NCI-H1417 (cell line): ENCODE data around the gene POM121.
"Not testable (repeated sequence)": the region's sequence is repeated elsewhere in the genome, so short reads cannot be mapped to it uniquely, and the experiment has no call there.

Experiments used
- DNase-seq, 3 experiments: peaks; one replicate each; lab custom pipeline; 2025; lab: John Stamatoyannopoulos, UW

POM121 gene

DNA sequence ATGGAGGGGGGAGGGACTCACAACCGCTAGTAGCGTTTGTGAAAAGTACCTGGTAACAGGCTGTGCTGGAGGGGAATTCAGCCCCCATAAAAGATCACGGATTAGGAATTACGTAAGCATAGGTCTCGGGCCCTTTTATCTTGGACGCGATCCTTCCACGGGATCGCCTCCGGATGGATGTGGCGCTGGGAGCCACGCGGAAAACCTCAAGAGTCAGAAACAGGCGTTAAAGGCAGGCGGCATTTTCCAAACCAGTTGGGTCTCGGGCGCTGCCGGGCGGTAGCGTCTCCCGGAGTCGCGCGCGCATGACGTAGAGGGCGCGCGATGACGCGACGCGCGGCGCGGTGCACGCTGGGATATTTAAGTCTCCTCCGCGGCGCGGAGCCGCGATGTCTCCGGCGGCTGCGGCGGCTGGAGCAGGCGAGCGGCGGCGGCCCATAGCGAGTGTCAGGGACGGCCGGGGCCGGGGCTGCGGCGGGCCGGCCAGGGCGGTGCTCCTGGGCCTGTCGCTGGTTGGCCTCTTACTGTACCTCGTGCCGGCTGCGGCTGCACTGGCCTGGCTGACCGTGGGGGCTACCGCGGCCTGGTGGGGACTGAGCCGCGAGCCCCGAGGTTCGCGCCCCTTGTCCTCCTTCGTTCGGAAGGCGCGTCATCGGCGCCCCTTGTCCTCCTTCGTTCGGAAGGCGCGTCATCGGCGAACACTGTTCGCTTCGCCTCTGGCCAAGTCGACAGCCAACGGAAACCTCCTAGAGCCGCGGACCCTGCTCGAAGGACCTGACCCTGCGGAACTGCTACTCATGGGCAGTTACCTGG, at the start of gene POM121:
TSS of gene POM121 (plus strand) at position 363 of the 813 bp plus-strand sequence. CDS start at position 390, 27 bp downstream.
- peak; percentile 91 to 95 (median 92) for DNase-seq

DNA sequence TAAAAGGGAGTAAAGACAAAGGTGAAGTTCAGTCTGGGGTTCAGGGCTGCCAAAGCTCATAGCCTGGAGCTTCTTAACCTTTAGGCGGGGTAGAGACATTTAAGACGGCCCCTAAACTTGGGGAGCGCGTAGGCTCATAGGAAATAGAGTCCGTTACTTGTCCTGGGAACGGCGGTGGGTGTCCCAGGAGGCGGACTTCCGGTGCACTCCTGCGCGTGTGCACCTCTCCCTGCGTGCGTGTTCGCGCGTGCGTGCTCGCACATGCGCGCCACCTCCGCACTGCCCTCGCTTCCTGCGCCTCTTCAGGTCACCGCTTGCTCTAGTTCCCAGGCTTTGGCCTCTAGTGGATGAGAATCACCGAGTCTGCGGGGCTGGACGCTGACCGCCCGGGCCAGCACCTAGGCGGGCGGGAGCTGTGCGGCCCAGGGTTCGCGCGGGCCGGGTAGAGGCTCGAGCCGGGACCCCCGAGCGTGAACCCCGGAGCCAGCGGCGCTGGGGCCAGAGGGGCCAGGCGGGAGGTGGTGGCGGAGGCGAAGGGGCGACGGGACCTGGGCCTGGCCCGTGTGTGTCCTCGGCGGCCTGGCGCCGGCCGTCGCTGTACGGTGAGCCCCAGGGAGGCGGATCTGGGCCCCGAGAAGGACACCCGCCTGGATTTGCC, 45.7 kb upstream of the POM121 start:
- peak; percentile 68 to 91 (median 79) for DNase-seq

DNA sequence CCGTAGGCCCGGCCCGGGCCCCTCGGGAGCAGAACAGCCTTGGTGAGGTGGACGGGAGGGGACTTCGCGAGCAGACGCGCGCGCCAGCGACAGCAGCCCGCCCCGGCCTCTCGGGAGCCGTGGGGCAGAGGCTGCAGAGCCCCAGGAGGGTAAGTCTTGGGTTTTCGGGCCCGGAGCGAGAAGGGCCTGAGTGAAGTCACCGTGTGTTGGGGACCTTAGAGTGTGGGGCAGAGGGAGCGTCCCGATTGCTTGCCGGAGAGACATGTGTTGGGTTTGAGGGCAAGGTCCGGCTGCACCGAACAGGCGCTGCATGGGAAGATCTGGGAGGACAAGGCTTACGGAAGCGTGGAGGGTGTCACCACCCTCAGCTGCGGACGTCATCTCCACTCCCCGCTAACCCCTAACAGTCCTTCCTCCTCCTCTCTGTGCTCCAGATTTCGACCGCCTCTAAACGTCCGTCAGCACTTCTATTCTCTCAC, 45.1 kb upstream of the POM121 start:
- DNase-seq, result peak in 2 of 3 experiments; percentile 23 to 48

DNA sequence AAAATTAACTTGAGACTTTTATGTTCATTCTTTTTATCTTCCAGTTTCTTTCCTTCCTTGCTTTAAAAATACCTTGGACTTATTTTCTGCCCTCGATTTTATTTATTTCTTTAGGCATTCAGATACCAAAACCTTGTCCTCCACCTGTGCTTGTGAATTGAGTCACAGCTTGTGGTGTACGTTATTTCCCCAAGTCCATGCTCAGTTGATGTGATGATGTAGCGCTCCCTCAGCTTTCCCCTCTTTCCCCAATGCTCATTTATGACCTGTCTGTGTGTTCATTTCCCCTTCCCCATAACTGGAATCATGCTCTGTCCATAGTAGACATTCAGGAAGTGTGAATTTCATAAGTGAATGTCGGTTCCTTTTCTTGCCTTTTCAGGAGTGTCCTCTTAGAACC, 33.1 kb upstream of the POM121 start:
- DNase-seq, result not testable (repeated sequence)

DNA sequence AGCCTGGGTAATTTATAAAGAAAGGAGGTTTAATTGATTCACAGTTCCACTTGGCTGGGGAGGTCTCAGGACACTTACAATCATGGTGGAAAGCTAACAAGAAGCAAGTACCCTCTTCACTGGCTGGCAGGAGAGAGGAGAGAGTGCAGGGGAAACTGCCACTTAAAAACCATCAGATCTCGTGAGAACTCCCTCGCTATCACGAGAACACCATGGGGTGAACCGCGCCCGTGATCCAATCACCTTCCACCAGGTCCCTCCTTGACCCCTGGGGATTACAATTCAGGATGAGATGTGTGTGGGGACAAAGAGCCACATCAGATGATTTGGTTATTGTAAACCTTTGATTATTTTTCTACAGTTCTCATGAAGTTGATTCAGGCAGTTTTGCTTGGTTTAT, 20.2 kb upstream of the POM121 start:
- DNase-seq, result not testable (repeated sequence)

DNA sequence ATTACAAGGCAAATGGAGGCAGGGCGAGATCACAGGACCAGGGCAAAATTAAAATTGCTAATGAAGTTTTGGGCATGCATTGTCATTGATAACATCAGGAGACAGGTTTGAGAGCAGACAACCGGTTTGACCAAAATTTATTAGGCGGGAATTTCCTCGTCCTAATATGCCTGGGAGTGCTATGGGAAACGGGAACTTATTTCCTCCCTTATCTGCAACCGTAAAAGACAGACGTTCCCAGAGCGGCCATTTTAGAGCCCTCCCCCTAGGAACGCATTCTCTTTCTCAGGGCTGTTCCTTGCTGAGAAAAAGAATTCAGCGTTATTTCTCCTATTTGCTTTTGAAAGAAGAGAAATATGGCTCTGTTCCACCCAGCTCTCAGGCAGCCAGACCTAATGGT, 16.5 kb upstream of the POM121 start:
- DNase-seq, result not testable (repeated sequence)

DNA sequence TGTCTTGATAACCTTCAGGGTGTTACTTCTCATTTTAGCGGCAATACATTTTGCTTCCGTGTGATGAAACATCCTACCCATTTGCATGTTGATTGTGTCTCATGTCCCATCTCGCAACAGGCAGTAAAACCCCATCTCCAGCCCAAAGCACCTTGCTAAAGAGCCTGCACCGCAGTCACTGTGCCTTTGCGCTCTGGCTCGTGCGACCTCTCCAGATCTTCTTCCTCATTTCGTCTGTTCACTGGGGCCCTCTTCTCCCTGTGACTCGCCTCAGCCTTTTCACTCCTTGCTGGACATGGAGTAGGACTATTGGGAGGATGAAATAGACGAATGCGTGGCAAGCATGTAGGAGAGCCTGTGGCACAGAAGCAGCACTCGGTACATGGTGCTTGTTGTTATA, 13.5 kb upstream of the POM121 start:
- DNase-seq, result not testable (repeated sequence)

DNA sequence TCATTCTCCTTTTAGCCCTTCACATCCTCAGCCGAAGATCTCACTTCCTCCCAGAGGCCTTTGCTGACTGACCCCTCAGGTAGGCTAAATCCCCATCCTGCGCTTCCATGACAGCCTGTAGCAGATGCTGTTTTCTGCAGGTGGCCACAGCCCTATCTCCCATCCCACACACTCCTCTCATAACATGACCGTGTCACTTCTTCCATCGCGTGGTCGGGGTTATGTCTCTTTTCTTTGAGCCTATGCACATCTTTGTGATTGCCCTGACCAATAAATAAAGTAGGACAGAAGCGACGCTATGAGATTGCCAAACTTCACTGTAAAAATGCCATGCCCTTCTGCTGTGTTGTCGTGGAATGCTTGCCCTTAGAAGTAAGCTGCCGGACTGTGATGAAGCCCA, 11.1 kb upstream of the POM121 start:
- not testable (repeated sequence) for DNase-seq

DNA sequence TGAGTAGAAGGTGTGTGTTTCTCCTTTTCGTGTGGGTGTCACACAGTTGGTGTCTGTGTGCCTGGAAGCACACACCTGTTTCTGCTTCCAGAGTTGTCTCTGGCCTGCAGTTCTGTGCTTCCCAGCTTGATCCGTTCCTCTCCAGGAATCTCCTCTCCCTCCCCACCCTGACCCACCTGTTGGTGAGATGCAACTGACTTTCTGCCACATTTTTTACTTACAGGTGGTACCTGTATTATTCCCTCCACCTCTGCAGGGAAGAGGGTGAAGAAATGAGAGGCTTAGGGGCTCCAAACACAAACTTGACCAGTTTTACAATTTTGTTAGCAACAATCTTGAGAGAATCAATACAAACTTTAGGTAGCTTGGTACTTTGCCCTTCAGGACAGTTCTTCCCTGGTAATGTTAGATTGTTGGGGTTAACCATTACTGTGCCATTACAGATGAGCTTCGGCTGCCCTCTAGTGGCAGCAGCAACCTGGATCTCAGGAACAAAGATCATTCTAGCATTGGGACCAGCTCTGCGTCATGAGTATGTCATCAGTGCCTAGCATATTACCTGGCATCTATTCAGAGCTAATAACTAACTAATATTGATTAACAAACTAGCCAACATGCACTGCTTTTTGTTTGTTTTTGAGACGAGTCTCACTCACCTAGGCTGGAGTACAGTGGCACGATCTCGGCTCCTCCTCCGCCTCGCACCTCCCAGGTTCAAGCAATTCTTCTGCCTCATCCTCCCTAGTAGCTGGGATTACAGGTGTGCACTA, 10.0 kb upstream of the POM121 start:
- DNase-seq, result peak; percentile 28 to 66 (median 37)

DNA sequence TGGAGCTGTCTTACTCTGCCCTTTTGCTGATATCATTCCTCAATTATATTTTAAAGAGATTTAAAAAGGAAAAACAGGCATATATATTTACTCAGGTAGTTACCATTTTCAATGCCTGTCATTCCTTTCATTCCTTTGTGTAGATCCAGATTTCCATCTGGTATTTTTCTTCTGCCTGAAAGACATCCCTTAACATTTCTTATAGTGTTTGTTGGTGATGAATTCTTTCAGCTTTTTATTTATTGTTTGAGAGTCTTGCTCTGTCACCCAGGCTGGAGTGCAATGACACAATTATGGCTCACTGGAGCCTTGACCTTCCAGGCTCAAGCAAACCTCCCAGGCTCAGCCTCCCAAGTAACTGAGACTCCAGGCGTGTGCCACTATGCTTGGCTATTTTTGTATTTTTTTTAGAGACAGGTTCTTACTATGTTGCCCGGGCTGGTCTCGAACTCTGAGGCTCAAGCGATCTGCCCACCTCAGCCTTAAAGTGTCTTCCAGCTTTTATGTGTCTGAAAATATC, 5.6 kb upstream of the POM121 start:
- no peak for DNase-seq

DNA sequence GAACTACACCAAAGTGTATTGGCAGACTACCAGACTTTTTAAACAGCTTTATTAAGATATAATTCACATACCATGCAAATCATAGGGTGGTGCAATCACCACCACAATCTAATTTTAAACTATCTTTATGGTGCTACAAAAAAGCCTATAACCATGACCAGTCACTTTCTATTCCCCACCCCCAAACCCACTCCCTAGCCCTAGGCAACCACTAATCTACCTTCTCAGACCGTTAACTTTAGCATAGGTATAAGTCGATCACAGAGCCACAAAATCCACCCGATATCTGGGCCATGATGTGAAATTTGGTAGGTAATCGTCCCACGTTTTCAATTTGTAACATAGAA, 536 bp upstream of the POM121 start:
- DNase-seq, result no peak

DNA sequence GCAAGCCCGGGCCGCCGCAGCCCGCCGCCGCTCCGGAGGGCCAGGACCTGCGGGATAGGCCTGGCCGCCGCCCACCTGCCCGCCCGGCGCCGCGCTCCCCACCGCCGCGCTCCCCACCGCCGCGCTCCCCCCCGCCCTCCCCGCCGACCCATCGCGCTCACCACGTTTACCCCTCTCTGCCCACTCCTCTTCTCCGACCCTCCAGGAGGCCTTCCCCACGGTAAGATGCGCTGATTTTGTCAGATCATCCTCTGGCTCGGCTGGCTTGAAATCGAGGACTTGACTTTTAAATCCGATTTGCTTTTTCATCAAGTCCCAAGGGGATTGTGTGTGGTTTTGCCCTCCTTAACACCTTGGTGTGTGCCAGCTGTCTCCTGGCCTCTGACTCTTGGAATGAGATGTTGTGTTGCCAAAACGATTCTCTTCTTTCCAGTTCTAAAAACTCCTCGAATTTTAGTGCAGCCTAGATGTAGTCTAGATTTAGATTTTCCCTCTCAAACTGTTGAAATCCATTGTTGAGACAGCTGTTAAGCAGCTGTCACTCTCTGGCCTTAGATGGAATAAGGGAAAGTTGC, 738 bp downstream of the POM121 start:
- DNase-seq, result peak in 2 of 3 experiments; percentile 17 to 31

DNA sequence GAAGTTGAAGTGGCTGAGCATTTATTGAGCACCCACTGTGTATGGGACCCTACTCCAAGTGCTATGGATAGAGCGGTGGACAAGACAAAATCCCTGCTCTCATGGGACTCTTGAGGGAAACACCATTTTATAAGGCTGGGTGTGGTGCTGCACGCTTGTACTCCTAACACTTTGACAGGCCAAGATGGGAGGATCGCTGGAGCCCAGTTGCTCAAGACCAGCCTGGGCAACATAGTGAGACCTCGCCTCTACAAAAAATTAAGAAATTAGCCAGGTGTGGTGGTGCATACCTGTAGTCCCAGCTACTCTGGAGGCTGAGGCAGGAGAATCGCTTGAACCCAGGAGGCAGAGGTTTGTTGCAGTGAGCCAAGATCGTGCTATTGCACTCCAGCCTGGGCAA, 2.9 kb downstream of the POM121 start:
- DNase-seq, result not testable (repeated sequence)

DNA sequence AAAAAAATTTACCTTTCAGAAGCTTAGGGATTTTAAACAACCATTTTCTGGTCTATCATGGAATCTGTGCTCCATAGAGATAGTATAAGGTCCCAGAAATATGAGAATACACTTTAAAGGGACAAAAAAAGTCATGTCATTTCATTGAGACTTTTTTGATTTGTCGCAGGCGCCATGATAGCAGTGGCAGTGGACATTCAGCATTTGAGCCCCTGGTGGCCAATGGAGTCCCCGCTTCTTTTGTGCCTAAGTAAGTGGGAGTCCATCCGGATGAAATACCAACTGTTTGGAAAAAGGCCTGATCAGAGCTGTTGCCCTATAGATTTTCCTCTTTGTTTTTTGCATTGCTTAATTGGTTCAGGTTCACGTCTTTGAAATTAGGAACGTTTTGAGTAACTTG, 3.3 kb downstream of the POM121 start:
- not testable (repeated sequence) for DNase-seq

DNA sequence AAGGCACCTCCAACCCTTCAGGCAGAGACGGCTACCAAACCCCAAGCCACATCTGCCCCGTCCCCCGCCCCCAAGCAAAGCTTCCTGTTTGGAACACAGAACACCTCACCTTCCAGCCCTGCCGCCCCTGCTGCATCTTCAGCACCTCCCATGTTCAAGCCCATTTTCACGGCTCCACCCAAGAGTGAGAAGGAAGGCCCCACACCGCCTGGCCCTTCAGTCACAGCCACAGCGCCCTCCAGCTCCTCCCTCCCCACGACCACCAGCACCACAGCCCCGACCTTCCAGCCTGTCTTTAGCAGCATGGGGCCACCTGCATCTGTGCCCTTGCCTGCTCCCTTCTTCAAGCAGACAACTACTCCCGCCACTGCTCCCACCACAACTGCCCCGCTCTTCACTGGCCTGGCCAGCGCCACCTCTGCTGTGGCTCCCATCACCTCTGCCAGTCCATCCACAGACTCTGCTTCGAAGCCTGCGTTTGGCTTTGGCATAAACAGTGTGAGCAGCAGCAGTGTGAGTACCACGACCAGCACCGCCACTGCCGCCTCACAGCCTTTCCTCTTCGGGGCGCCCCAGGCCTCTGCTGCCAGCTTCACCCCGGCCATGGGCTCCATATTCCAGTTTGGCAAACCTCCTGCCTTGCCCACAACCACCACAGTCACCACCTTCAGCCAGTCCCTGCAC, 17.3 kb downstream of the POM121 start:
- DNase-seq, result not testable (repeated sequence)

DNA sequence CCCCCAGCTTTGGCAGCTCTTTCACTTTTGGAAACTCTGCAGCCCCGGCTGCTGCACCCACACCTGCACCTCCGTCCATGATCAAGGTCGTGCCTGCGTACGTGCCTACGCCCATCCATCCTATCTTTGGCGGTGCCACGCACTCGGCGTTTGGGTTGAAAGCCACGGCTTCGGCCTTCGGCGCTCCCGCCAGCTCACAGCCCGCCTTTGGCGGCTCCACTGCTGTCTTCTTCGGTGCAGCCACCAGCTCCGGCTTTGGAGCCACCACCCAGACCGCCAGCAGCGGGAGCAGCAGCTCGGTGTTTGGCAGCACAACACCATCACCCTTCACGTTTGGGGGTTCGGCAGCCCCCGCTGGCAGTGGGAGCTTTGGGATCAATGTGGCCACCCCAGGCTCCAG, 18.1 kb downstream of the POM121 start:
- DNase-seq, result not testable (repeated sequence)

DNA sequence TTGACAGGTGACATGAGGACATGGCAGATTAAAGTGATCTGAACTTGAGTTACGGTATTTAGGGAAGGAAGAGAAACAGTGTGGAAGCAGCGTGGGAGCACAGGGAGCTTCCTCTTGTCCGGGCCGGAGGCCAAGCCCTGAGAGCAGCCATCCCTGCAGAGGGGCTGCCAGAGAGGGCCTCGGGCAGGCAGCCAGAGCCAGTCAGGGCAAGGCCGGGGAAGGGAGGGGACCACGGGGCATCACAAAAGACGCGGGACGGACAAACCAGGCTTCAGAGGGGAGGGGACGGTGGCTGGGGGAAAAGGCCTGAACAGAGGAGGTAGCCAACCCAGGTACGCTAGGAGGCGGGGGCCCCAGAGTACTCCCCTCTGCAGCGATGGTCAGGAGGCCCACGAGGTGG, 20.0 kb downstream of the POM121 start:
- DNase-seq, result not testable (repeated sequence)

DNA sequence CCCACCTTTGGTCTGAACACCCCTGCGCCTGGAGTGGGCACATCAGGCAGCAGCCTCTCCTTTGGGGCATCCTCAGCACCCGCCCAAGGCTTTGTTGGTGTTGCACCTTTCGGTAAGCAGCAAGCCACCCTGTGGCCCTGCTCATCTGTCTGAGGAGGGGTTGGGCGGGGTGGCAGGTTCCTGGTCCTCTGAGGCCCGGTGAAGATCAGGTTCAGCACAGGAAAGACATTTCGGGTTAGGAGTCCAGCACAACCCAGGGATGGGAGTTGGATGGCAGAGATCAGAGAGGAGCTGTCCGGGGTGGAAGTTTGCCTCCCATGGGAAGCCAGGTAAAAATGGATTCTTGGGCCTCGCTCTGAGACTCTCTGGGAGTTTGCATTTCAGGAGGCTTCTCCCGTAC, 20.7 kb downstream of the POM121 start:
- DNase-seq, result not testable (repeated sequence)

DNA sequence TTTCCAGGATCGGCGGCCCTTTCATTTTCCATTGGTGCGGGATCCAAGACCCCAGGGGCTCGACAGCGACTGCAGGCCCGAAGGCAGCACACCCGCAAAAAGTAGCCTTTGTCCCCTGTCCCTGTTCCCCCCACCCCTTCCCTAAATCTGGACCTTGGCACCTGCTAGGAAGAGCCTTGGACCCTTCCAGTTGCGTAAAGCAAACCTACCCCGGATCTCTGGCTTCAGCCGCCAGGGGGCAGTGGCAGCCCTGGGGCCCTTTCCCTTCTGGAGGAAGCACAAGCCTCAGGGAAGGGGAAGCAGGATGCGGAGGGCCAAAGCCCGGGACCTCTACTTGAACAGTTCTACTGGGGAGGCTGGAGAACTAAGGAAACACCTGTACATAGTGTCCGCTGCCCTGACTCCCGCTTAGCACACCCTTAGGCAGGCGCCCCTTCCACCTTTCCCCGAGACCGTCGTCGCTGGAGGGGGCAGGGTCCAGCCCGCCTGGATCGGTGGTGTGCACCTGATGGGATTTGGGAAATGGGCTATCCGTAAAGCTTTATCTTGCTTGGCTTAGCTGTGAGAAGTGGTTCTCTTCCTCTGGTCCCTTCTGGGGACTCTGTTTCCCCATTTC, 21.3 kb downstream of the POM121 start:
- DNase-seq, result not testable (repeated sequence)

DNA sequence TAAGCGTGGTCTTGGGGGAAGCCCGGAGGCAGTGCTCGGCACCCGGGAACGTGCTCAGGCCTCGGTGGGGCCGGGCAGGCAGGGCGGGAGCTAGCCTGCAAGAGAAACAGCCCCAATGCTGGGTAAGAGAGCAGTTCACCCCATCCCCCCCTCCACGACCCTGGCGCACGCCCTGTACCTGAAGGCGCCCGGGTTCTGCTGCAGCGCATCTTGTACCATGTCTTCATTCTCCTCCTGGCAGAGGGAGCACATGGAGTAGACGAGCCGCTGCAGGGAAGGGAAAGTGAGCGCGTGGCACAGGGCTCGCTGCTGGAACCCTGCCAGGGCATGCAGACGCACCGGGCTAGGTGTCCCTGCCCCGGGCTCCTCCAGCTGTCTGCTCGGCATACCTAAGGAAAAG, 23.8 kb downstream of the POM121 start:
- not testable (repeated sequence) for DNase-seq

DNA sequence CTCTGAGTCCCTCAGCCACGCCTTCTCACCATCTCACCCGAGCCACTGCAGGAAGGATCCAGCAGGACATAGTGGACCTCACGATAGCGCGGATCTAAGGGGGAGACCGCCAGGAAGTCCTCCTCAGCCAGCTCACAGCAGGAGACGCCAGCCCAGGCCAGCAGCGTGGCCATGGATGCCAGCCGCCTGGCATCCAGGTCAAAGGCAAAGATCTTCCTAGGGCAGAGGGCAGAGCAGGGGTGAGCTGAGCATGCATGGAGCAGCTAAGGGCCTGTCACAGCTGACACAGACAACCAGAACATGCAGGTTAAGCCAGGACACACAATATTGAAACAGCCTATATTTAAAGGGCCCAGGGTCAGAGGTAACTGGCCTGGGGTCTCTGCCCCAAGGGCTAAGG, 24.4 kb downstream of the POM121 start:
- DNase-seq, result not testable (repeated sequence)
